ENCODE measurements around the gene MED23. TPM values are rescaled to one million over a fixed set of nuclear protein-coding genes. Genes with fewer than 3 reads are reported as not detected.
A peak's percentile ranks its signal among the peaks of the same experiment; 100 is the strongest.

The MED23 gene
- total and polyA plus RNA-seq, 2 experiments from 2014 or later: 8.6 to 23.6 TPM

- DNase-seq (ENCODE audit: low spot score): no peak
- ATAC-seq: no peak
- no peak overlapping the region for H3K4me3 ChIP-seq
- H3K27me3 ChIP-seq (ENCODE audit: insufficient read depth): no peaks in the 10 kb centered on the region
- H4K20me1 ChIP-seq (replicated peaks; ENCODE audit: insufficient read depth): no peaks in the 10 kb centered on the region
- no peaks in the 10 kb centered on the region for H3F3A ChIP-seq (replicated peaks; ENCODE audit: low read depth)
- Mint-ChIP-seq H3K9me3 (no peaks in the 10 kb centered on the region), H3K4me3 (no peak overlapping the region), H3K27ac (no peak overlapping the region), H3K36me3 (ENCODE audit: low read depth) (no peaks in the 10 kb centered on the region), H3K27me3 (ENCODE audit: insufficient read depth, low read depth, poor library complexity) (peaks cover 1% of the 10 kb centered on the region), H3K4me1 (peaks cover 4% of the 10 kb centered on the region; the same call in 2 of the 3 replicates)
- no peaks in the 10 kb centered on the region for H3K4me1 ChIP-seq (ENCODE audit: insufficient read depth)
- H3K9me2 ChIP-seq (ENCODE audit: insufficient read depth): no peaks in the 10 kb centered on the region
- H3K79me2 ChIP-seq (replicated peaks; ENCODE audit: insufficient read depth): no peaks in the 10 kb centered on the region
- TF ChIP-seq, protein P1, sequence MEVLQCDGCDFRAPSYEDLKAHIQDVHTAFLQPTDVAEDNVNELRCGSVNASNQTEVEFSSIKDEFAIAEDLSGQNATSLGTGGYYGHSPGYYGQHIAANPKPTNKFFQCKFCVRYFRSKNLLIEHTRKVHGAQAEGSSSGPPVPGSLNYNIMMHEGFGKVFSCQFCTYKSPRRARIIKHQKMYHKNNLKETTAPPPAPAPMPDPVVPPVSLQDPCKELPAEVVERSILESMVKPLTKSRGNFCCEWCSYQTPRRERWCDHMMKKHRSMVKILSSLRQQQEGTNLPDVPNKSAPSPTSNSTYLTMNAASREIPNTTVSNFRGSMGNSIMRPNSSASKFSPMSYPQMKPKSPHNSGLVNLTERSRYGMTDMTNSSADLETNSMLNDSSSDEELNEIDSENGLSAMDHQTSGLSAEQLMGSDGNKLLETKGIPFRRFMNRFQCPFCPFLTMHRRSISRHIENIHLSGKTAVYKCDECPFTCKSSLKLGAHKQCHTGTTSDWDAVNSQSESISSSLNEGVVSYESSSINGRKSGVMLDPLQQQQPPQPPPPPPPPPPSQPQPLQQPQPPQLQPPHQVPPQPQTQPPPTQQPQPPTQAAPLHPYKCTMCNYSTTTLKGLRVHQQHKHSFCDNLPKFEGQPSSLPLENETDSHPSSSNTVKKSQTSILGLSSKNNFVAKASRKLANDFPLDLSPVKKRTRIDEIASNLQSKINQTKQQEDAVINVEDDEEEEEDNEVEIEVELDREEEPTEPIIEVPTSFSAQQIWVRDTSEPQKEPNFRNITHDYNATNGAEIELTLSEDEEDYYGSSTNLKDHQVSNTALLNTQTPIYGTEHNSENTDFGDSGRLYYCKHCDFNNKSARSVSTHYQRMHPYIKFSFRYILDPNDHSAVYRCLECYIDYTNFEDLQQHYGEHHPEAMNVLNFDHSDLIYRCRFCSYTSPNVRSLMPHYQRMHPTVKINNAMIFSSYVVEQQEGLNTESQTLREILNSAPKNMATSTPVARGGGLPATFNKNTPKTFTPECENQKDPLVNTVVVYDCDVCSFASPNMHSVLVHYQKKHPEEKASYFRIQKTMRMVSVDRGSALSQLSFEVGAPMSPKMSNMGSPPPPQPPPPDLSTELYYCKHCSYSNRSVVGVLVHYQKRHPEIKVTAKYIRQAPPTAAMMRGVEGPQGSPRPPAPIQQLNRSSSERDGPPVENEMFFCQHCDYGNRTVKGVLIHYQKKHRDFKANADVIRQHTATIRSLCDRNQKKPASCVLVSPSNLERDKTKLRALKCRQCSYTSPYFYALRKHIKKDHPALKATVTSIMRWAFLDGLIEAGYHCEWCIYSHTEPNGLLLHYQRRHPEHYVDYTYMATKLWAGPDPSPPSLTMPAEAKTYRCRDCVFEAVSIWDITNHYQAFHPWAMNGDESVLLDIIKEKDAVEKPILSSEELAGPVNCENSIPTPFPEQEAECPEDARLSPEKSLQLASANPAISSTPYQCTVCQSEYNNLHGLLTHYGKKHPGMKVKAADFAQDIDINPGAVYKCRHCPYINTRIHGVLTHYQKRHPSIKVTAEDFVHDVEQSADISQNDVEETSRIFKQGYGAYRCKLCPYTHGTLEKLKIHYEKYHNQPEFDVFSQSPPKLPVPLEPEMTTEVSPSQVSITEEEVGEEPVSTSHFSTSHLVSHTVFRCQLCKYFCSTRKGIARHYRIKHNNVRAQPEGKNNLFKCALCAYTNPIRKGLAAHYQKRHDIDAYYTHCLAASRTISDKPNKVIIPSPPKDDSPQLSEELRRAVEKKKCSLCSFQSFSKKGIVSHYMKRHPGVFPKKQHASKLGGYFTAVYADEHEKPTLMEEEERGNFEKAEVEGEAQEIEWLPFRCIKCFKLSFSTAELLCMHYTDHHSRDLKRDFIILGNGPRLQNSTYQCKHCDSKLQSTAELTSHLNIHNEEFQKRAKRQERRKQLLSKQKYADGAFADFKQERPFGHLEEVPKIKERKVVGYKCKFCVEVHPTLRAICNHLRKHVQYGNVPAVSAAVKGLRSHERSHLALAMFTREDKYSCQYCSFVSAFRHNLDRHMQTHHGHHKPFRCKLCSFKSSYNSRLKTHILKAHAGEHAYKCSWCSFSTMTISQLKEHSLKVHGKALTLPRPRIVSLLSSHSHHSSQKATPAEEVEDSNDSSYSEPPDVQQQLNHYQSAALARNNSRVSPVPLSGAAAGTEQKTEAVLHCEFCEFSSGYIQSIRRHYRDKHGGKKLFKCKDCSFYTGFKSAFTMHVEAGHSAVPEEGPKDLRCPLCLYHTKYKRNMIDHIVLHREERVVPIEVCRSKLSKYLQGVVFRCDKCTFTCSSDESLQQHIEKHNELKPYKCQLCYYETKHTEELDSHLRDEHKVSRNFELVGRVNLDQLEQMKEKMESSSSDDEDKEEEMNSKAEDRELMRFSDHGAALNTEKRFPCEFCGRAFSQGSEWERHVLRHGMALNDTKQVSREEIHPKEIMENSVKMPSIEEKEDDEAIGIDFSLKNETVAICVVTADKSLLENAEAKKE (CRISPR knock-in tag; IDR thresholded peaks at IDR 0.05): no peak
- no peak for TF ChIP-seq ETS1 (IDR thresholded peaks at IDR 0.05)
- no peak for TF ChIP-seq POLR2AphosphoS5 (IDR thresholded peaks at IDR 0.05; ENCODE audit: low read depth)
- peak overlapping the region; percentile 30; the same call in 1 of the 2 replicates for H2AFZ ChIP-seq
- H3K36me3 ChIP-seq (ENCODE audit: insufficient read depth): no peaks in the 10 kb centered on the region
- no peak overlapping the region for H3K4me2 ChIP-seq
- no peak overlapping the region for H3K27ac ChIP-seq (ENCODE audit: low read depth)
Measured at GRCh38 chr6:131551902-131552301, 76.1 kb downstream of the MED23 start.

GRCh38 chr6:131549811-131550210 lies 78.2 kb downstream of the MED23 start:
- no peaks in the 10 kb centered on the region for H3K36me3 Mint-ChIP-seq (ENCODE audit: low read depth)
- Histone ChIP-seq H3F3A (replicated peaks; ENCODE audit: low read depth) (no peaks in the 10 kb centered on the region), H3K36me3 (ENCODE audit: insufficient read depth) (no peaks in the 10 kb centered on the region), H3K4me3 (no peak overlapping the region), H3K79me2 (replicated peaks; ENCODE audit: insufficient read depth) (no peaks in the 10 kb centered on the region), H4K20me1 (replicated peaks; ENCODE audit: insufficient read depth) (no peaks in the 10 kb centered on the region), H3K9me2 (ENCODE audit: insufficient read depth) (no peaks in the 10 kb centered on the region), H2AFZ (peak overlapping the region; percentile 90; the same call in 1 of the 2 replicates), H3K27ac (ENCODE audit: low read depth) (no peak overlapping the region), H3K27me3 (ENCODE audit: insufficient read depth) (no peaks in the 10 kb centered on the region), H3K4me2 (no peak overlapping the region), H3K4me1 (ENCODE audit: insufficient read depth) (no peaks in the 10 kb centered on the region)
- H3K4me3 Mint-ChIP-seq: no peak overlapping the region
- H3K27ac Mint-ChIP-seq: no peak overlapping the region
- DNase-seq (ENCODE audit: low spot score) (no peak), ATAC-seq (no peak)
- peaks cover 4% of the 10 kb centered on the region; the same call in 2 of the 3 replicates for H3K4me1 Mint-ChIP-seq
- no peaks in the 10 kb centered on the region for H3K9me3 Mint-ChIP-seq
- no peaks in the 10 kb centered on the region for H3K27me3 Mint-ChIP-seq (ENCODE audit: insufficient read depth, low read depth, poor library complexity)
- TF ChIP-seq EZH2phosphoT487 (IDR thresholded peaks at IDR 0.05; ENCODE audit: unreplicated experiment): no peak
- no peak for TF ChIP-seq EZH2 (IDR thresholded peaks at IDR 0.05; ENCODE audit: low read depth, unreplicated experiment)
- TF ChIP-seq, protein P2, sequence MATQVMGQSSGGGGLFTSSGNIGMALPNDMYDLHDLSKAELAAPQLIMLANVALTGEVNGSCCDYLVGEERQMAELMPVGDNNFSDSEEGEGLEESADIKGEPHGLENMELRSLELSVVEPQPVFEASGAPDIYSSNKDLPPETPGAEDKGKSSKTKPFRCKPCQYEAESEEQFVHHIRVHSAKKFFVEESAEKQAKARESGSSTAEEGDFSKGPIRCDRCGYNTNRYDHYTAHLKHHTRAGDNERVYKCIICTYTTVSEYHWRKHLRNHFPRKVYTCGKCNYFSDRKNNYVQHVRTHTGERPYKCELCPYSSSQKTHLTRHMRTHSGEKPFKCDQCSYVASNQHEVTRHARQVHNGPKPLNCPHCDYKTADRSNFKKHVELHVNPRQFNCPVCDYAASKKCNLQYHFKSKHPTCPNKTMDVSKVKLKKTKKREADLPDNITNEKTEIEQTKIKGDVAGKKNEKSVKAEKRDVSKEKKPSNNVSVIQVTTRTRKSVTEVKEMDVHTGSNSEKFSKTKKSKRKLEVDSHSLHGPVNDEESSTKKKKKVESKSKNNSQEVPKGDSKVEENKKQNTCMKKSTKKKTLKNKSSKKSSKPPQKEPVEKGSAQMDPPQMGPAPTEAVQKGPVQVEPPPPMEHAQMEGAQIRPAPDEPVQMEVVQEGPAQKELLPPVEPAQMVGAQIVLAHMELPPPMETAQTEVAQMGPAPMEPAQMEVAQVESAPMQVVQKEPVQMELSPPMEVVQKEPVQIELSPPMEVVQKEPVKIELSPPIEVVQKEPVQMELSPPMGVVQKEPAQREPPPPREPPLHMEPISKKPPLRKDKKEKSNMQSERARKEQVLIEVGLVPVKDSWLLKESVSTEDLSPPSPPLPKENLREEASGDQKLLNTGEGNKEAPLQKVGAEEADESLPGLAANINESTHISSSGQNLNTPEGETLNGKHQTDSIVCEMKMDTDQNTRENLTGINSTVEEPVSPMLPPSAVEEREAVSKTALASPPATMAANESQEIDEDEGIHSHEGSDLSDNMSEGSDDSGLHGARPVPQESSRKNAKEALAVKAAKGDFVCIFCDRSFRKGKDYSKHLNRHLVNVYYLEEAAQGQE (IDR thresholded peaks at IDR 0.05; ENCODE audit: unreplicated experiment): no peak
- no peak for TF ChIP-seq ZNF331 (CRISPR knock-in tag; IDR thresholded peaks at IDR 0.05; ENCODE audit: low read depth)
- TF ChIP-seq JUNB (IDR thresholded peaks at IDR 0.05; ENCODE audit: unreplicated experiment): no peak
- TF ChIP-seq ZNF114 (CRISPR knock-in tag; IDR thresholded peaks at IDR 0.05): no peak
- no peak for TF ChIP-seq CREB1 (CRISPR knock-in tag; IDR thresholded peaks at IDR 0.05; ENCODE audit: low read depth)
- TF ChIP-seq POLR2AphosphoS5 (IDR thresholded peaks at IDR 0.05; ENCODE audit: low read depth): no peak
